AG04450 (cell line): ENCODE results near the gene KLHDC8A. TPM values are rescaled to one million over a fixed set of nuclear protein-coding genes. Genes with fewer than 3 reads are reported as not detected.
"Not testable (repeated sequence)": the region's sequence is repeated elsewhere in the genome, so short reads cannot be mapped to it uniquely, and the experiment has no call there.

Source experiments
- CTCF ChIA-PET: fragments of 300-600, 350-600 bp; formaldehyde crosslinking; extraction: SDS; loops from one replicate; lab custom pipeline; 2022; ENCODE audit warnings: antibody characterized with exemption, inconsistent platforms; lab: Charles Lee
- POLR2A ChIA-PET: fragments of 350-600 bp; formaldehyde crosslinking; extraction: SDS; loops from one replicate; lab custom pipeline; 2021; ENCODE audit warnings: antibody characterized with exemption, inconsistent platforms; lab: Yijun Ruan, JAX
- DNase-seq: peaks from one replicate; pipeline ENCODE4 v3.0.0-alpha.2; 2011; ENCODE audit warnings: low read depth, low spot score
- H3K27ac ChIP-seq: one replicate; pipeline ENCODE4 v1.5.1; 2012; ENCODE audit warnings: low read depth, low read length, control low read depth
- H3K27me3 ChIP-seq: one replicate; pipeline ENCODE4 v1.6.0; 2012; ENCODE audit warnings: low read length; ENCODE audit not compliant: control insufficient read depth, insufficient read depth
- H3K4me3 ChIP-seq: 2 replicates; pipeline ENCODE4 v1.5.1; 2011; ENCODE audit warnings: mild to moderate bottlenecking, low read depth, low read length, control low read depth
- H3K9me3 ChIP-seq: 2 replicates; pipeline ENCODE4 v1.5.1; 2012; ENCODE audit warnings: low read length; ENCODE audit not compliant: control insufficient read depth, insufficient read depth
- polyA plus RNA-seq: library from polyadenylated mRNA; depleted of rRNA; stranded (reverse); fragments of >200 nt; gene quantifications from 2 replicates; pipeline ENCODE4 v1.2.3, GENCODE V29; 2011
- TF ChIP-seq, protein P1 (sequence below): IDR thresholded peaks from 2 replicates; pipeline ENCODE4 v1.5.1; 2011; ENCODE audit warnings: low read depth, low read length, control low read depth, inconsistent platforms

KLHDC8A gene
- polyA plus RNA-seq, 1 experiment: 0.06 TPM

DNA sequence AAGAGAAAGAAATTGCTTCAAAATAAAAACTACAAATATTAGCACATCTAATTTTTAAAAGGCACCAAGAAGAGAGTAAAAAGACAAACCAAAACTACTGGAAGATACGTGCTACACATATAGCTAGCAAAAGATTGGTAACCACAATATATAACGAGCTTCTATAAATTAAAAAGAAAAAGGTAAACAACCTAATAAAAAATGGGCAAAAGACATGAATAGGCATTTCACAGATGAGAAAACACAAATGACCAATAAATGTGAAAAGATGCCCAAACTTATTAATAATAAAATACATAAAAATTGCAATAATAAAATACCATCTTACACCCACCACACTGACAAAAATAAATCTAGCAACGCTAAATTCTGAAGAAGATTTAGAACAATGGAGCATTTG is 38.9 kb upstream of the KLHDC8A start:
- POLR2A ChIA-PET: no interaction called here

DNA sequence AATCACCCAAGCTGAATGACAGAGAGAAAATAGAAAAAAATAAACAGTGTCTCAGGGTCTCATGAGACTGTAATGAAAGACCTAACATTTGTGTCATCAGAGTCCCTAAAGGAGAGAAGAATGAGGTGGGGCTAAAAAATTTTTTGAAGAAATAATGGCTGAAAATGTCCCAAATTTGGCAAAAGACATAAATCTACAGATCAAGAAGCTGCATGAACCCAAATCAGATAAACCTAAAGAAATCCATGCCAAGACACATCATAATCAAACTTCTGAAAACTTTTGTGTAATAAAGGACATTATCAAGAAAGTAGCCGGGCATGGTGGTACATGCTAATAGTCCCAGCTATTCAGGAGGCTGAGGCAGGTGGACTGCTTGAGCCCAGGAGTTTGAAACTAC is 35.9 kb upstream of the KLHDC8A start:
- peaks cover 2% of the 10 kb centered on the region for H3K9me3 ChIP-seq
- TF ChIP-seq, protein P1, sequence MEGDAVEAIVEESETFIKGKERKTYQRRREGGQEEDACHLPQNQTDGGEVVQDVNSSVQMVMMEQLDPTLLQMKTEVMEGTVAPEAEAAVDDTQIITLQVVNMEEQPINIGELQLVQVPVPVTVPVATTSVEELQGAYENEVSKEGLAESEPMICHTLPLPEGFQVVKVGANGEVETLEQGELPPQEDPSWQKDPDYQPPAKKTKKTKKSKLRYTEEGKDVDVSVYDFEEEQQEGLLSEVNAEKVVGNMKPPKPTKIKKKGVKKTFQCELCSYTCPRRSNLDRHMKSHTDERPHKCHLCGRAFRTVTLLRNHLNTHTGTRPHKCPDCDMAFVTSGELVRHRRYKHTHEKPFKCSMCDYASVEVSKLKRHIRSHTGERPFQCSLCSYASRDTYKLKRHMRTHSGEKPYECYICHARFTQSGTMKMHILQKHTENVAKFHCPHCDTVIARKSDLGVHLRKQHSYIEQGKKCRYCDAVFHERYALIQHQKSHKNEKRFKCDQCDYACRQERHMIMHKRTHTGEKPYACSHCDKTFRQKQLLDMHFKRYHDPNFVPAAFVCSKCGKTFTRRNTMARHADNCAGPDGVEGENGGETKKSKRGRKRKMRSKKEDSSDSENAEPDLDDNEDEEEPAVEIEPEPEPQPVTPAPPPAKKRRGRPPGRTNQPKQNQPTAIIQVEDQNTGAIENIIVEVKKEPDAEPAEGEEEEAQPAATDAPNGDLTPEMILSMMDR: no peak
- H3K27ac ChIP-seq: no peak overlapping the region
- no peak for DNase-seq
- H3K27me3 ChIP-seq: peaks cover 18% of the 10 kb centered on the region
- H3K4me3 ChIP-seq: no peak overlapping the region
- ChIA-PET POLR2A (no interaction called here), CTCF (interaction anchor here (0.9 to 2.8 kb wide), 2 partner anchors 39 to 93 kb away, joined by 3 to 11 read pairs; no protein-coding TSS in a partner anchor)

More for the DNA sequence above, 38.9 kb upstream of the KLHDC8A start:
- Histone ChIP-seq H3K27me3 (peaks cover 18% of the 10 kb centered on the region), H3K27ac (no peak overlapping the region), H3K4me3 (no peak overlapping the region), H3K9me3 (peaks cover 2% of the 10 kb centered on the region)
- TF ChIP-seq, protein P1: no peak
- CTCF ChIA-PET: interaction anchor here (1.9 to 4.5 kb wide), 6 partner anchors 35 to 131 kb away, joined by 7 to 76 read pairs (median 18); no protein-coding TSS in a partner anchor
- DNase-seq: no peak

DNA sequence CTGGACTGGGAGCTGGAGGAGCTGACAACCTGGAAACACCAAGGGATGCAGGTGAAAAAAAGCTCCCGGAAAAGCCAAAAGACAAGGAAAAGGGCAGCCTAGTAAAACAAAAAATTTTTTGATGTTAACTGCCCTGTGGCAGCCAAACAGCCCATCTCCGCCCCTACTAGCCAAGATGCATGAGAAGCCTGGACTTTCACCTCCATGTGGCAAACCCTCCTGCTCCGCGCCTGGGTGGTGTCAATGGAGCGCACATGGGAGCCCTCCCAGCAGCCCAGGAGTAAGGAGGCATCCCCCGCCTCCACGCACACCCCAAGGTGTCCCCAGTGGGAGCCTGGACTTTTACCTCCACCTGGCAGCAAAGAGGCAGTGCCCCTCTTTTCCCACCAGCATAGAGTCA is 34.7 kb upstream of the KLHDC8A start:
- TF ChIP-seq, protein P1: no peak
- ChIA-PET POLR2A (no interaction called here), CTCF (interaction anchor here (2.5 to 2.8 kb wide), 2 partner anchors 37 to 94 kb away, joined by 9 to 11 read pairs; no protein-coding TSS in a partner anchor)

DNA sequence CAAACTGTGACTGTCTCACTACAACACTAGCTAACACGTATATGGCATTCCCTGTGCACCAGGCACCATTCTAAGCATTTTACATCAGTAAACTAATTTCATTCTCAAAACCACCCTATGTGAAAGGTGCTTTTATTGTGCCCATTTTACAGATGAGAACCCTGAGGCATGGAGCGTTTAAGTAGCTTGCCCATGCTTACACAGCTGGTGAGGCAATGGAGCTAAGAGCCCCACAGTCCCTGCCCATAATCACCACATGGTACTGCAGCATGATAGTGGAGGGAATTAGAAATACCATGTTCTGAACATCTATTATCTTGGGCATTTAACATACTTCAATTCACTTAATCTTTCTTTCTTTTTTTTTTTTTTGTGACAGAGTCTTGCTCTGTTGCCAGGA is 31.1 kb upstream of the KLHDC8A start:
- ChIA-PET POLR2A (no interaction called here), CTCF (interaction anchor here (0.5 to 2.4 kb wide), 4 partner anchors 9 to 267 kb away, joined by 3 to 7 read pairs (median 6); no protein-coding TSS in a partner anchor)
- no peak overlapping the region for H3K27ac ChIP-seq
- TF ChIP-seq, protein P1: no peak
- no peaks in the 10 kb centered on the region; the same call in 1 of the 2 replicates for H3K9me3 ChIP-seq
- DNase-seq: no peak
- H3K27me3 ChIP-seq: peaks cover 11% of the 10 kb centered on the region
- no peak overlapping the region for H3K4me3 ChIP-seq

More for the DNA sequence above, 34.7 kb upstream of the KLHDC8A start:
- DNase-seq: no peak
- no peak overlapping the region for H3K27ac ChIP-seq
- no peak overlapping the region for H3K4me3 ChIP-seq
- H3K9me3 ChIP-seq: peaks cover 2% of the 10 kb centered on the region
- H3K27me3 ChIP-seq: peaks cover 18% of the 10 kb centered on the region

DNA sequence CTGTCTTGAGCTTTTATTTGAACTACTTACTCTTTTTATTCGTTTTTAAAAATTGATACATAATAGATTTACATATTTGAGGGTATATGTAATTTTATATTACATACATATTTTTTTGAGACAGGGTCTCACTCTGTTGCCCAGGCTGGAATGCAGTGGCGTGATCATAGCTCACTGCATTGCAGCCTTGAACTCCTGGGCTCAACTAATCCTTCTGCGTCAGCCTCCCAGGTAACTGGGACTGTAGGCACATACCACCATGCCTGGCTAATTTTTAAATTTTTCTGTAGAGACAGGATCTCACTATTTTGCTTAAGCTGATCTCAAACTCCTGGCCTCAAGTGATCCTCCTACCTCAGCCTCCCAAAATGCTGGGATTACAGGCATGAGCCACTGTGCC is 26.3 kb upstream of the KLHDC8A start:
- H3K9me3 ChIP-seq, POLR2A ChIA-PET, CTCF ChIA-PET, DNase-seq, H3K27ac ChIP-seq, H3K4me3 ChIP-seq, H3K27me3 ChIP-seq: not testable (repeated sequence)
